Embryonic facial prominence (tissue), 1 donor: Measurements from ENCODE around the gene F2.
"Not testable (repeated sequence)": the region's sequence is repeated elsewhere in the genome, so short reads cannot be mapped to it uniquely, and the experiment has no call there.

Experiments
- DNase-seq: peaks from one replicate; pipeline ENCODE4 v3.0.0-alpha.2; 2016; ENCODE audit errors: extremely low spot score

F2 gene

DNA sequence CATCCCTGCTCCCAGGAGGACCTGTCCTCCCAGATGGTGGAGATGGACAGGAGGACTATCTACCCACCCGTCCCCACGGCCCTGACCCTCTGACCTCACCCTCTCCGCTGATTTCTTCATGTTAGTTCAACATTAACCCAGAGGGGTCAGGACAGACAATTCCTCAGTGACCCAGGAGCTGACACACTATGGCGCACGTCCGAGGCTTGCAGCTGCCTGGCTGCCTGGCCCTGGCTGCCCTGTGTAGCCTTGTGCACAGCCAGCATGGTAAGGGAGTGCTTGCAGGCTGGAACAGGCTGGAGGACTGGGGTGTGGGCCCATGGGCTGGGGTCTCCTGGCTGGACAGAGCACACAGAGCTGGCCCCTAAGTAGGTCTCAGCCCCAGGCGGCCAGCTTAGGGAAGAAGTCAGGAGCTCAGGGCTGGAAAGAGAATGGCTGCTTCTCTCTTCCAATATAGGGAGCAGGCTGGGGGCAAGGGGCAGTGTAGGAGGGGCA is at the start of gene F2:
Gene F2, plus strand, starts transcription at position 166 of the 495 bp plus-strand sequence. Its CDS starts 23 bp downstream, at position 189.
- no peak for DNase-seq

DNA sequence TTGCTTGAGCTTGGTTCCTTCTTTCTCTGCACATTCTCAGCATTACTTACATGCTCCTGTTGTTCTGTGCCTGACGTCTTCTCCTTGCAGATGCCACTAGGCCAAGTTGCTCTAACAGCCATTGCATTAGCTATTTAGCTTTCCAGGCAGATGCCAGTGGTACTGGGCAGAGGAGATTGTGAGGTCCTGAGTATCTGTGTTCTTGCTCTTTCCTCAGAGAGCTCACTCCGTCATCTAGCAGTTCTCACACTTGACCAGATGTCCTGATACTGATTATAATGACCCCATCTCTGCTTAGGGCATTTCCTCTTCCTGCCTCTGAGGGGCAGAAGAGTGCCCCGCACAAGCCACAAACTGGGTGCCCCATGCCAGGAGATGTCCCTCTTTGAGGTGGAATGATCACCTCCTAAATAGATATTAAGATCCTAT is 49.3 kb upstream of the F2 start:
- no peak for DNase-seq

DNA sequence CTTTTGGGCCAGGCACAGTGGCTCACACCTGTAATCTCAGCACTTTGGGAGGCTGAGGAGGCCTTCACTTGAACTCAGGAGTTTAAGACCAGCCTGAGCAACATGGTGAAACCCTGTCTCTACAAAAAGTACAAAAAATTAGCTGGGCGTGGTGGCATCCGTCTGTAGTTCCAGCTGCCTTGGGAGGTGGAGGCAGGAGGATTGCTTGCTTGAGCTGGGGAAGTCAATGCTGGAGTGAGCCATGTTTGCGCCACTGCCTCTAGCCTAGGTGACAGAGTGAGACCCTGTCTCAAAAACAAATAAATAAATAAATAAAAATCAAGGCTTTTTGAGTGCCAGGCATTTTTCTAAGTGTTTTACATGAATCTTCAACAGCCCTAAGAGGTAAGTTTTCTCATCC is 48.5 kb upstream of the F2 start:
- DNase-seq: not testable (repeated sequence)

DNA sequence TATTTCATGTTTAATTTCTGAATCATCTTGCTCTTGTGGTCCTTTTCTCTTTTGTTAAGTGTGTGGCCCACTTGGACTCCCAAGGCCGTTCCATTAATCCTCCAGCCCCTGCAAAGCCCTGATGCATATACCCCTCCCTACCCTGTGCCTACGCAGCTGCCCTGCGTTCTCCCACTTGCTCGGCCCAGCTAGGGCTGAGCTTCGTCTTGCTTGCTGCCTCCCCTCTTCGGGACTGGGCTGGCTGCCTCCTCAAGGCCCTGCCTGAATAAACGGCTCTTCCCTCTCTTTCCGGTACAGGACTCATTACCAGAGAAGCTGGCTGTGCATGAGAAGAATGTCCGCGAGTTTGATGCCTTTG is 47.1 kb upstream of the F2 start:
- no peak for DNase-seq

DNA sequence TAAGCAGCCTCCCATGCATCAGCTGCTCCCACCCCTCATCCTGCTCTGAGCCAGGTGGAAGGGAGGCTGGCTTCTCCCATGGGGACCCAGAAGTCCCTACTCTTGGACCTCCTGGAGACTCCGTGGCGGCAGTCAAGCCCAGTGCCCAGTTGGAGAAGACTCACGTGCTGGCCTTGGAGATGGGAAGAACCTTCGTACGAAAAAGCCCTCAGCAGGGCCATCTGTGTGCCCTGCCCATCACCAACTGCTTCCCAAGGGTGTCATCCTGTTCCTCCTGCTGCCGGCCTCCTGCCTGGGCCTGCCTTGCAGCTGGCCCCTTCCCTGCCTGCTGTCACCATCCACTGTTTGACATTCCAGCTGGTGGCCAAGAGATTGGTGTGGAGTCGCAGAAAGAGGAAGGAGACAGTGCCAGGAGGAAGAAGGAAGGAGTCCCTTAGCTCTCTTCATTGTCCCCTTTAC is 46.6 kb upstream of the F2 start:
- no peak for DNase-seq

DNA sequence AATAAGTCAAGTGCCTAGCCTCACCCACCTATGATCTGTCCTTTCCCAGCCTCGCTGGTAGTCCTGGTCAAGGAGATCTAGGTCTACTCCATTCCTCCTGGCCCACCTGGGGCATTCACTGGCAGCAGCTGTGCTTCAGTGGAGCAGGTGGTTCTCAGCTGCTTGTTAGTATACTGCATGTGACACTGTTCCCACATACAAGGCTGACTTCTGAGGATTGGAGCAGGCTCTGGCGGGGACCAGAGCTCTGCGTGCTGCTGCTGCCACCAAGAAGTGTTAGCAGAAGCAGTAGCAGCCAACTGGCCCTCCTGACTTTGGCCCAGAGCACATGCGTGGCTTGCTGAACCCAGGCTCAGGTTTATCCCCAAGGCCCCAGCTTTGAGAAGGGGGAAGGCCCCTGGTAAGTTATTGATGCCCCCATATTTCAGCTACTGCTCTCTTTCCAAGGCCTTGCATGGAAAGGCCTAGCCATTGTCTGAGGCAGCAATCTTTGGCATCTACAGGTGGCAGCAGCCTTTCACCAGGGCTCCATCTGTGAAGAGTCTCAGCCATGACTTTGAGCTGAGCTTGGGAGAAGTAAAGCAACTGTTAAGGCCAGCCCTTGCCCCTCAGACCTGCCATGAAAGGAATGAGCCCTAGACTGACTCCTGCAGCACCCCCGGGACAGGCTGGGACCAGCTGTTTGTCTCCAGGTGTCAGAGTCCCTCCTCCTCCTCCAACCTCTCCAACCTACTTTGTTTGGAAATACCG is 45.1 kb upstream of the F2 start:
- DNase-seq: no peak

DNA sequence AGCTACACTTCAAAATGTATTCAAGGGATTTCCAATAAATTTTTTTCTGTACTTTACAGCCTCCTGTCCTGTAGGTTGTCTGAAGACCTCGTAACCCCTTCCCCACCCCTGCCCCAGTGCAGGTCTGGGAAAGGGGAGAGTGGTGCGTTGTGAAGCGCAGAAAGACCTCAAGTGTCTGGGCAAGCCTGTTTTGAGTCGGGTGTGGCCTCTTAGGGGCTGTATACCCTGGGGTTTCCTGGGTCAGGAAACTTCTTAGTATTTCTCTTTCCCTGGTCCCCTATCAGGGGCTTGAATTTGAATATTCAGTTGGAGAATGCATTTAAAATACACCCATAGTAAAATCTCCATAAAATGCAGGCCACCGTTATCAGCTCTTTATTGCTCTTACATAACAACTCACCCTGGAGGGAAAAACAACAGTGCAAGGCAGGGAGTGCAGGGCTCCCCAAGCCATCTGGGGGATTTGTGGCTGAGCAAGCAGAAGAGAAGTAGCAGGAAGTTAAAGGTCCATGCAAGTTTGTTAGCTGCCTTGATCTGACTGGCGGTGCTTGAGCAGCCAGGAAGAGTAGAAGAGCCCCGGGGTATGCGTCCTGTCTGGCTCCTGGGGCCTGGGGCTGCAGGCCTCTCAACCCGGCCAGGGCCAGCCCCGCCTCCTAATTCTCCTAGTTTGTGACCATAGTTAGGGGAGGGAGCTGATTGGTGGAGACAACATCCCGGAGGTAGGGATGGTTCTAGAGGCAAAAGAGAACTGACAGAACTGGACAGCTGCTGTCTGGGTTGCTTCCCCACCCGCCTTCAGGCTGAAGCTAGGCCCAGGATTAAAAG is 44.3 kb upstream of the F2 start:
- DNase-seq: no peak

DNA sequence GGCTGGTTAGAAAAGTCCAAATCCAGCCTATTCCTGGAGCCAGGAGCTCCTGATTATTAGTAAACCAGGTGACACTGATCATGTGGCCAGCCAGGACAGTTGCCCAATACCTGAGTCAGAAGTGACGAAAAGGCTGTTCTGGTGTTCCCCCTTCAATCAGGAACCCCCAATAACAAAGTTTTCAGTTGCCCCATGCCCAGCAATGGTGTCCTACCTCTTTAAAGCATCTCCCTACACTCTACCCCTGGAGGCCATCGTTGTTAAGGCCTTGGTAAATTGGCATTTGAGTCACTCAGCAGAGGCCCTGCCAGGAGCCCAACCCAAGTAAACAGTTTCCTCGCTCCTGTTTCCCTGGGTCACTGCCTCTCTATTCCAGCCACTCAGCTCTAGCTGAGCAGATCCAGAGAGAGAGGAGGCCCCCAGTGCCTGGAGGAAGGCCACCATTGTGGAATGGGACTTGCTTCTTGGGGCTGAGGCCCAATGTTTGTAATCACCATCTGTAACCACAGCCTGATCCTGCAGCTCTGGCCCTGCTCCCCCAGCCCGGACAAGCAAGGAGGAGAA is 43.6 kb upstream of the F2 start:
- DNase-seq: no peak

DNA sequence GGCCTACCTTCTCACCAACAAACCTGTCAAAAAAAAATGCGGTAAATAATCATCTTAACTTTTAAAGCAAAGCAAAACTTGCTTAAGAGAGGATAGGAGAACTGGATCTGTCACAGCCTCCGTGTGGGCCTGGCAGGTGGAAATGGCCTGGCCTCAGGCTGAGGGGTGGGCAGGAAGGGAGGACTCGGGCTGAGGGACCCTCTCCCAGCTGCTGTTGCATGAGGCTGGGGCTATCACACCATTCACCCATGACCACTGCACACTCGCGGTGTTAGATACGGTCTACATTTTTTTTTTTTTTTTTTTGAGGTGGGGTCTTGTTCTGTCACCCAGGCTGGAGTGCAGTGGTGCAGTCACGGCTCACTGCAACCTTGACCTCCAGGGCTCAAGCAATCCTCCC is 43.1 kb upstream of the F2 start:
- DNase-seq: no peak

DNA sequence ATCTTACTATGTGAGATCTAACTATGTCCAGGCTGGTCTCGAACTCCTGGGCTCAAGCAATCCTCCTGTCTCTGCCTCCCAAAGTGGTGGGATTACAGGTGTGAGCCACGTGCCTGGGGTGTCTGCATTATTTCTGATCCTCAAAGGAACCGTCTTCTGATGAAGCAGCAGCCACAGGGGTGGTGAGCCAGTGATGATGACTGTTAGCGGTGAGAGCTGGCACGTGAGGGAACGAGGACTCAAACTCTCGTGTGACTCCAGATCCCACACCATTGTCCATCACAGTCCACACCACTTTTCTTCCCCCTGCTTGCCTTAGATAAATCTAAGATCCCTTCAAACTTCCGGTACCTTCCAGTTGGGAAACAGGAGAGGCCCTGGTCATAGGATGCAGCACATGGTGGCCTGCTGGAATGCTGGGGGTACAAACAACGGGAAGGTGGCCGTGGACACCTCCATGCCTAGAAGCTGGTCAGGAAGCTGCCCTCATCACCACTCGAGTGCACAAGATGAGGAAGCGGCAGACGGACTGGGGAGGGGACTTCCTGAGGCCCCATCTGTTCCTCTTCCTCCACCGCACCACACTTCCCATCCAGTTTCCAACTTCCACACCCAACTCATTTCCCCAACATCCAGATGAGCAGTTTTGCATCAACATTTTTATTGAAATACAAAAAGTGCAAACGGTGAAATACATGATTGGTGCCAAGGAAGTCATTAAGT is 42.4 kb upstream of the F2 start:
- DNase-seq: no peak

DNA sequence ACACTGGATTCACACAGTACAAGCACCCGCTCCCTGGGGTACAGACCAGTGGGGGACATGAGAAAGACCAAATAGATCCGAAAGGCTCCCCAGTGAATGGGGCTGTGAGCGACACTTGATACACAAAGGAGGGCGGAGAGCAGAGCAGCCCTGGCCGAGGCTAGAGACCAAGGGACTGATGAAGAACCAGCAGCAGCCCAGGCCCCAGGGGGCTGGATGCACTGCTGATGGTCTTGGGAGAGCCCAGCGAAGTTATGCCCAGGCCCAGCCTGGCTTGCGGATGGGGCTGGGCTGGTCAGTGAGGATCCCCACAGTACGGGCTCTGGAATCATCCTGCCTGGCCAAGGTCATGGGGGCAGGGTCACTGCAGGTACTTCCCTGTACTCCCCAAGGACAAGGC is 41.8 kb upstream of the F2 start:
- no peak for DNase-seq

DNA sequence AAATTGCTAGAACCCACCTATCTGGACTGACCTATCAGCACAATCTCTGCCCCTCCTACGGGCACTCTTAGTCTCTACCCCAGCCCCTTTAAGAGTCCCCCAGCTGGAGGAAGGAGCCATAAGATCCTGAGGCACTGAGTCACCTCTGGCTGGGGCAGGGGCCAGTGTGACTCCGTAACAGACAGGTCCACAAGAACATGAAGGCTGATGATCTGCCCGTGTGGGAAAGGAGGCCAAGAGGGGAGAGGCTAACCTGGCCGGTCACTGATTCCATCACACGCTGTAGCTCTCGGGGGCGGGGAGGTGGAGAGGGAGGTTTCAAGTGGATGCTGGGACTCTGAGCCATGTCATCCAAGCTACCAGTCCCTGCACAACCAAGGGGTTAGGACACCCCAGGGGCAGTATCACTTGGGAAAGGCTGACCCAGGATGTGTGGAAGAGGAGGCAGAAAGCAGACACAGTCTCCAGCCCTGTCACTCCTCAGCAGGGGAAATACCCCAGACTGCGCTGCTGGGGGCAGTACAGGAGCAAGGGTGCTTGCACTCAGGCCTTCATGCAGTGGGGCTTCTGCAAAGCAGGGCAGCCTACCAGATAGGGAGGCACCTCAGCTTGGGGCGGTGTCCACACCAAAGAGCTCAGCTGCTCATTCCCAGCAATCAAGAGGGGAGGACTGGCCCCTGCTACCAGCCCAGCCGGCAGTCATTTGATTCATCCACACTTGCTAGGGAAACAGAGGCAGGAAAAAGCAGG is 40.8 kb upstream of the F2 start:
- no peak for DNase-seq

DNA sequence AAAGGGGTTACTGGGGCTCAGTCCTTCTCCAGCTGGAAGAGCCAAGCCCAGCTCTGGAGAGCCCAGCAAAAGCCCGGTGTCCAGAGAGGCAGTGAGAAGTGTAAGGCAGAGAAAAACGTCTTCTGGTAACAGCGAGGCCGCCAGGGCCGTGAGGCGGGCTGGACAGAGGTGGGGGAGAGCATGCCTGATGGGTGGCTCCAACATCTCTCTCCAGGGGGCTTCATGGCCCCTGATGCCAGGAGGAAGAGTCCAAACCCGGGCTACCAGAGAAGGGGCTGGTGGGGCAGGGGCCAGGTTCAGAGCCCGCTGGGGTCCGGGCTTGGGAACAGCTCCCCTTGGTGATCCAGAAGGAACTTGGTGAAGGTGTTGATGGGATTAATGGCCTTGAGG is 40.3 kb upstream of the F2 start:
- DNase-seq: no peak

DNA sequence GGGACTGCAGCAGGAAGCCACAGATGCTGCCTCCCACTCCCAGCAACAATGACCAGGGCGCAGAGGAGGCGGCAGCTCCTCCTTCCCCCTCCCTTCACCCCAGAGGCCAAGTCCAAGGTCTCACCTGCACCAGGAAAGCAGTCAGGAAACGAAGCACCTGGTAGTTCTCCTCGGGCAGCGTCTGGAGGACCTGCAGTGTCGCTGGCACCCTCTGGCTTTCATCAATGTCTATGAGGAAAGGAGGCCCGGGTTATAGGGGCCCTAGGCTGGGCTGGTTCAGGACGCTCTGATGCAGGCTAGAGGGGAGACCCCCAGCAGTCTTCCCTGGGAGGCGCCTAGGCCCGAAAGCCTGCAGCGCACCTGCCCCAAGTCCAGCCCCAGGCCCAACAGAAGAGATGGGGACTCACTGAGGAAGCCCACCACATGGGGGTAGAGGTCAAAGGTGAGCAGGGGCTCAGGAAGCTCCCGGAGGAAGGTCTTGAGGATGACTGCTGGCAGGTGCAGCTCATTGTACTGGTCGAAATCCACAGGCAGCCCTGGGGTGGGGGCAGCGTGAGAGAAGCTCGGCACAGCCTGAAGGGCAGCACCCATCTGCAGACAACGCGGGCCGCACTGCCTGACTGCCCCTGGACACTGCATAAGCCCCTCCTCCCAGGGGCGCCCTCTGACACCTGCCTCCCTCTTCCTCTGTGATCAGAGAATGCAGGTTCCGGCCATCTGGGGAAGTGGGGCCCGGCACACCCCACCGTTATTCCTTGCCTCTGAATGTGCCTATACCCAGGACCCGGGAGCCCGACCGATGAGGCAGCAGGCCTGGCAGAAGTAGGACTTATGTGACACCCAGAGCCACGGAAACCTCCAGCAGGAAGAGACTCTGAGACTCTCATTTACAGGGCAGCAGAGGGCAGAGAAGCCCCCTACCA is 39.5 kb upstream of the F2 start:
- no peak for DNase-seq

DNA sequence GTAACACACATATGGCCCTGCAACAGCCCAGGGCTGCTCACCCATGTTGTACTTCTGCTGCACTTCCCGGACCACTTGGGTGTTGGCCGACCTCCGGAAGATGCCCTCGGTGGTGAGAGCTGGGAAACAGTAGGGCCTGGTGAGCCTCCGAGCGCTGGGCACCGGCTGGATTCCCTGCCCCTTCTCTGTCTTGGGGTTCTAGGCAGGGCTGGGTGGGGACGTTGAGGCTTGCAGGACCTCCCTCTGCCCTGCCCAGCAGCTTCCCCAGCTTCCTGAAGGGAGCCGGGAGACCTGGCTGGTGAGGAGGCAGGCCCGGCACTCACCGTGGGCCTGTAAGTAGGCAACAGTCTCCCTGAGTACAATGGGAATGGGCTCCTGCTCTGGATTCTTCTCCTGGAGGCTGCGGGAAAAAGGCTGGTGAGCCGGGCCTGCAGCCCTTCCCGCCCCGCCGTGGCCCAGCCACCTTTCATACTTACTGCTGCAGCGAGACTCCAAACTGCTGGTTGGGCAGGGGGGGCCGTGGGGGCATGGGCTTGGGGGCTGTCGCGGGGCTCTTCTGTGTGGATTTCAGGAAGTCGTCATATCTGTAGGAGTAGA is 38.8 kb upstream of the F2 start:
- no peak for DNase-seq

DNA sequence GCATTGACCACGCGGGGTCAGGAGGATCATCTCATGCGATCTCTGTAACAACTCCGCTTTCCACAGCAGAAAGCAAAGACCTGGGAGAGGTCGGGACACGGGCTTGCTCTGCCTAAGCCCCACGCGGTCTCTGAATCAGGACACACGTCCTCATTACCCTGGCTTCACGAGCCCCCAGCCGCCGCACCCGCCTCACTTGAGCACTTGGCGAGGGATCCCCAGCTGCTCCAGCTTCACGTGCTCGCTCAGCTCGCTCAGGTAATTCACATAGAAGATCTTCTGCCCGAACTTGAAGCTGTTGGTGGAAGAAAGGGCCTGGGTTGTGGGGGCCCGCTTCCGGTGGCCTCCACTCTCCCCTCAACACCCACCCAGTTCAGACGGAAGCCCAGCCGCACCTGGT is 38.2 kb upstream of the F2 start:
- no peak for DNase-seq

DNA sequence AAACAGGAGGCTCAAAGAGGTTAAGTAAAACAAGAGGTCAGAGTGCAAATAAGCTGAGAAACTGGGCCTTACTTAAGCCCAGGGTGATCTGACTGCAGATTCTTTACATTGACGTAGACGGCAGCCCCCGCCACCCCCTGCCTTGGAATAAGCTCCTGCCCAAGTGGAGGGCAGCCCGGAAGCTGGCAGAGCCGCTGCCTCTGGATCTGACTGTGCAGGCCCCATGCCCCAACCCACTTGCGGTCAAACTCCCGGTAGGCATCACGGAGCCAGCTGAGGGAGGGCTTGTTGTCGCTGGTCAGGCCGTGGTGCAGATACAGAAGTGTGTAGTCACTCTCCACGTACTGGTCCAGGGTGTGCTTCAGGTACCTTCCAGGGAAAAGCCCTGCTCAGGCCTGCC is 37.2 kb upstream of the F2 start:
- DNase-seq: no peak

DNA sequence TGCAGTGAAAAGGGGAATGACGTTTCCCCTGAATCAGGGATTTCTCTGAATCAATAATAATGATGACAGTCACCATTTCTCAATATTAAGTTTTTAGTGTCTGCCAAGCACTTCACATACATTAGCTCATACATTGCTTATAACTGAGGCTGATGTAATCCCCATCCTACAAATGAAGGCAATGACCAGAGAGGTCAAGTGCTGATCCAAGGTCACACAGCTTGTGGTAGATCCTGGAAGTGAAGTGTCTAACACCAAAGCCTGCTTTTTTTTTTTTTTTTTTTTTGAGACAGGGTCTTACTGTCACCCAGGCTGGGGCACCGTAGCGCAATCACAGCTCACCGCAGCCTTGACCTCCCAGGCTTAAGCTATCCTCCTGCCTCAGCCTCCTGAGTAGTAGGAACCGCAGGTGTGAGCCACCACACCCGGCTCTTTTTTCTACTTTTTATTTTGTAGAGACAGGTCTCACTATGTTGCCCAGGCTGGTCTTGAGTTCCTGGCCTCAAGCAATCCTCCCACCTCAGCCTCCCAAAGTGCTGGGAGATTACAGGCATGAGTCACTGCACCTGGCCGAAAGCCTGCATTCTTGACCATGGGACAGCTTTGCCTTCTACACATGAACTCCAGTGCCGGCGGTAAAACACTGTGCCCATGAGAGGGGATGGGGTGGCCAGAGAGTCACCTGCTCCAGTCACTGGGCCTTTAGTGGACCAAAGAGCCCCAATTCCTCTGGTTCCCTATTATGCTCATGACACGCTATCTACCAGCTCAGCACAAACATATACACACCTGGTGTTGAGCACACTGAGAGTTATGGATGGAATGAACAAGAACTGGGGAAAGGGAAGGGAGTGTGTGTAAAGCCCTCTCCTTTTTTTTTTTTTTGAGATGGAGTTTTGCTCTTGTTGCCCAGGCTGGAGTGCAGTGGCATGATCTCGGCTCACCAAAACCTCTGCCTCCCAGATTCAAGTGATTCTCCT is 36.0 kb upstream of the F2 start:
- no peak for DNase-seq

DNA sequence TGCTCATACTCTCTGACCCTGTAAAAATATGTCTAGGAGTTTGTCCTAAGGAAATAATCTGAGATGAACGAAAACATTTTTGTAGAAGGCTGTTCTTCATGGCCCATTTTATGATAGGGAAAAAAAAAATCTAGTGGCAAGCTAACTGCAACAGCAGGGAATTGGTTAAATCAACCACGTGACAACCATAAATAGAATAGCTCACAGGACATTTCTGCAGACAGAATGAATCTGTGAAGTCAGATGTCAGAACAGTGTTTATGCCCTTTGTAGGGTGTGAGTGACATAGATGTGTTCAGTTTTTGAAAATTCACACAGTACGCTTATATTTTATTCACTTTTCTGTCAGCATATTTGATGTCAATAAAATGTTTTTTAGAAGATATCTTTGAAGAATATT is 34.6 kb upstream of the F2 start:
- no peak for DNase-seq
